ENCODE measurements around the gene PTPRT. TPM values are rescaled to one million over a fixed set of nuclear protein-coding genes. Genes with fewer than 3 reads are reported as not detected.

PTPRT gene
- total RNA-seq, 1 experiment from 2014 or later: 0.20 TPM

DNA sequence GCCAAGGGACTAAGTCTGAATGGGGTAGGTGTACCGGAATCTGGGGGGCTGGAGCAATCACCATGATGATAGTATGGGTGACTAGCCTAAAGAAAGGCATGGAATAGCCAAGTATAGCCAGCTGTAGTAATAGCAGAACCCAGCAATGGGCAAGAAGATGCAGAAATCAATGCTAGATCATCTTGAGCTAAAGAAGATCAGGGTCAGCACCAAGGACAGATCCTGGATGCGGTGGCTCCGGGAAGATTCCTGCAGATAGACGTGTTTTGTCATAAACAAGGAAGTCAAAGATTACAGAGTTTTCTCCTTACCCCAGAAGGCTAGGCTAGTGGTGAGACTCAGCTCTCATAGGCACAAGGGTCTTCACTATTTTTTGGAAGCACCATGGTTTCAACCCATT, 1009.9 kb downstream of the PTPRT start:
- Mint-ChIP-seq H3K9me3 (ENCODE audit: unreplicated experiment) (no peaks in the 10 kb centered on the region), H3K4me3 (ENCODE audit: unreplicated experiment) (no peak overlapping the region)

DNA sequence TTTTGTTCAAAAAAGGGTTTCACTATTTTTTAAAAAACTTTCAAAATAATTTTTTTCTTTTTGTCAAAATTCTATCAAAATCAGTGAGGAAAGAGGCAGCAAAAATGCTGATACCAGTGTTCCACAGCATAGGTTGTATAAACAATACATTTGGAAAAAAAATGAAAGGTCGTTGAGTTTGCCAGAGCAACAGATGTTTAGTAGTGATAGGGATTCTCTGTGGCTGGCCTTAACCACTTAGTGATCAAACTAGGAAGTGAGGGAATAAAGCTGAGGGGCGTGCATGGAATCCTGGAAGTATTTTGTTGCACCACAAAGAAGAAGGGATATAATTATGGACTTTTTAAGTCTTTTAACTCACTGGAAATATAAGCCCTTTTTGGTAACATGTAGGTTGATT, 1016.3 kb downstream of the PTPRT start:
- Mint-ChIP-seq H3K27ac (ENCODE audit: unreplicated experiment) (no peak overlapping the region), H3K36me3 (ENCODE audit: insufficient read depth, unreplicated experiment) (no peaks in the 10 kb centered on the region), H3K4me3 (ENCODE audit: unreplicated experiment) (no peak overlapping the region), H3K27me3 (ENCODE audit: insufficient read depth, unreplicated experiment) (peaks cover 15% of the 10 kb centered on the region), H3K9me3 (ENCODE audit: unreplicated experiment) (no peaks in the 10 kb centered on the region), H3K4me1 (ENCODE audit: low read depth, unreplicated experiment) (no peaks in the 10 kb centered on the region)
- no peaks in the 10 kb centered on the region; the same call in 1 of the 2 replicates for H3K9me3 ChIP-seq
- H3K36me3 ChIP-seq (ENCODE audit: control insufficient read depth, insufficient read depth, low read length): no peaks in the 10 kb centered on the region
- H3K4me3 ChIP-seq (ENCODE audit: low read depth, low read length): no peak overlapping the region
- CTCF ChIA-PET: no interaction called here
- TF ChIP-seq CTCF (IDR thresholded peaks at IDR 0.05; ENCODE audit: insufficient read depth in 1 of 2, low read depth in 1 of 2, low read length in 1 of 2, severe bottlenecking in 1 of 2, unreplicated experiment in 1 of 2): no peak
- no peaks in the 10 kb centered on the region for H3K27me3 ChIP-seq (replicated peaks; ENCODE audit: control insufficient read depth, insufficient read depth, low read length)
- no peak for DNase-seq
- intact Hi-C loops (cut with micrococcal nuclease; ENCODE audit: unreplicated experiment): no loop called here
- no TSS peak for BruUV-seq (replicated peaks)
- H3K4me1 ChIP-seq: no peaks in the 10 kb centered on the region
- POLR2A ChIA-PET: no interaction called here

More for the DNA sequence above, 1009.9 kb downstream of the PTPRT start:
- Histone ChIP-seq H3K9me3 (peaks cover 4% of the 10 kb centered on the region; the same call in 1 of the 2 replicates), H3K4me1 (no peaks in the 10 kb centered on the region), H3K36me3 (ENCODE audit: control insufficient read depth, insufficient read depth, low read length) (no peaks in the 10 kb centered on the region), H3K4me3 (ENCODE audit: low read depth, low read length) (no peak overlapping the region), H3K27me3 (replicated peaks; ENCODE audit: control insufficient read depth, insufficient read depth, low read length) (no peaks in the 10 kb centered on the region)
- Mint-ChIP-seq H3K4me1 (ENCODE audit: low read depth, unreplicated experiment) (no peaks in the 10 kb centered on the region), H3K27ac (ENCODE audit: unreplicated experiment) (no peak overlapping the region), H3K27me3 (ENCODE audit: insufficient read depth, unreplicated experiment) (peaks cover 5% of the 10 kb centered on the region), H3K36me3 (ENCODE audit: insufficient read depth, unreplicated experiment) (no peaks in the 10 kb centered on the region)
- TF ChIP-seq CTCF (IDR thresholded peaks at IDR 0.05; ENCODE audit: insufficient read depth in 1 of 2, low read depth in 1 of 2, low read length in 1 of 2, severe bottlenecking in 1 of 2, unreplicated experiment in 1 of 2): no peak
- POLR2A ChIA-PET: no interaction called here
- CTCF ChIA-PET: no interaction called here
- DNase-seq: peak; percentile 48 to 55
- intact Hi-C loops (cut with micrococcal nuclease; ENCODE audit: unreplicated experiment): no loop called here
- BruUV-seq (replicated peaks): no TSS peak

DNA sequence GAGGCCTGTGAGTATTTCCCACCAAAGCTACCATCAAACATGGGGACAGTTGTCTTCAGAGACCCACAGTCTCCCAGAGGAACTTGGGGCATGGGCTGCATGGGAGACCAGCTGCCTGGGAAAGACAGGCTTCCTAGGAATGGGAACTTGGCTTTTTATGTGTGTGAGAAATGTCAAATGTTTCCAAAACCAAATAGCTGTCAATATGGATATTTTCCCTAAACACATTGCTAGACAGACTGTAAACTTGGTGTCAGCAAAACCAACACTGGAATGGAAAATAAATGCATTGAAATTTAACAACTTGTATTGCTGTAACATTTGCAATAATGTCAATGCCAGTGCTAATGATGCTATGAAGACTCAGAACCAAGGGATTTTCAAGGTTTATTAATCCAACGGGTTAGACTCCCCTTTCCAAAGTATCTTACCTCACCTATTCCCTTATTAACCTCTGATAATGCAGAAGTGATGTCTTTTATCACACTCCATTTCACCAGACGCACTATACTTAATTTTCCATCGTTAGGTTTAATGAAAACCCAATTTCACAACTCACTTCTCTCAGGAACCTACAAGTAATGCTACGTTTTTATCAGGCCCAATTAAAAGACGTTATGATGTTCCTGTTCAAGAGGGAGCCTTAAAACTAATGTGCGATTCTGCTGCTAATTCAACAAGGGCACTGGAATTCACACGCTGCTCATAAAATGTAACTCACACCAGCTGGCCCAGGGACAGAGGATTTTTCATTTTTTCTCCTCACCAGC, 1025.4 kb downstream of the PTPRT start:
- Histone ChIP-seq H3K27me3 (replicated peaks; ENCODE audit: control insufficient read depth, insufficient read depth, low read length) (no peaks in the 10 kb centered on the region), H3K4me1 (no peaks in the 10 kb centered on the region), H3K36me3 (ENCODE audit: control insufficient read depth, insufficient read depth, low read length) (no peaks in the 10 kb centered on the region), H3K4me3 (ENCODE audit: low read depth, low read length) (no peak overlapping the region), H3K9me3 (no peaks in the 10 kb centered on the region)
- no peak overlapping the region for H3K27ac Mint-ChIP-seq (ENCODE audit: unreplicated experiment)
- no peaks in the 10 kb centered on the region for H3K9me3 Mint-ChIP-seq (ENCODE audit: unreplicated experiment)
- no TSS peak for BruUV-seq (replicated peaks)
- no peak for TF ChIP-seq CTCF (IDR thresholded peaks at IDR 0.05; ENCODE audit: insufficient read depth in 1 of 2, low read depth in 1 of 2, low read length in 1 of 2, severe bottlenecking in 1 of 2, unreplicated experiment in 1 of 2)
- H3K36me3 Mint-ChIP-seq (ENCODE audit: insufficient read depth, unreplicated experiment): no peaks in the 10 kb centered on the region
- no peak for DNase-seq
- H3K4me3 Mint-ChIP-seq (ENCODE audit: unreplicated experiment): no peak overlapping the region
- H3K27me3 Mint-ChIP-seq (ENCODE audit: insufficient read depth, unreplicated experiment): peaks cover 15% of the 10 kb centered on the region
- H3K4me1 Mint-ChIP-seq (ENCODE audit: low read depth, unreplicated experiment): no peaks in the 10 kb centered on the region
- intact Hi-C loops (cut with micrococcal nuclease; ENCODE audit: unreplicated experiment): no loop called here
- POLR2A ChIA-PET: no interaction called here
- CTCF ChIA-PET: no interaction called here
